Measurements from ENCODE around the gene KCTD21.
"Not testable (repeated sequence)": the region's sequence is repeated elsewhere in the genome, so short reads cannot be mapped to it uniquely, and the experiment has no call there.

The KCTD21 gene

DNA sequence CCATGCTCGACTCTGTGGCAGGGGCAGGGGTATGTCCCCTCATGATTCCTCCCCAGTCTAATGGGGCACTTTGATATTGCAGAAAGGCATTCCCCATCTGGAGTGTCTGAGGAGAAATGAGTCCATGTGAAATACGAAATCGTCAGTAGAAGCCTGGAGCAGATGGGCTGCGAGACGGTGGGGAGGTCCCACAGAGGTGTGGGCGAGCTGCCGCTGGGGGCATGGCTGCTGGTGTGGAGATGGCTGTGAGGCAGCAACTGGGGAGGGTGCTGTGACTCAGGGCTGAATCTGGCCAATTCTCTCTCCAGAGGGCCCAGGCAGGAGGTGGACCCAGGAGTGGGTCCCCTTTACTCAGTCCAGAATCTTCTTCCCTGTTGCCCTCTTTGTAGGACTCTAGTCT, 11.2 kb downstream of the KCTD21 start:
- Histone ChIP-seq H3K4me1 (ENCODE audit: insufficient read depth, poor library complexity, severe bottlenecking) (peaks cover 13% of the 10 kb centered on the region), H3K36me3 (ENCODE audit: low read depth) (0 out of 2 replicates have a peak, but pooled peaks cover 2% of the 10 kb centered on the region), H3K27ac (ENCODE audit: poor library complexity, severe bottlenecking) (no peak overlapping the region), H3K9me3 (ENCODE audit: severe bottlenecking) (no peaks in the 10 kb centered on the region), H3K27me3 (ENCODE audit: insufficient read depth, poor library complexity, severe bottlenecking) (no peaks in the 10 kb centered on the region), H3K4me3 (ENCODE audit: severe bottlenecking) (no peak overlapping the region)
- DNase-seq (ENCODE audit: low spot score) (peak; percentile 42), ATAC-seq (ENCODE audit: low read depth) (no peak)
- TF ChIP-seq, protein P1, sequence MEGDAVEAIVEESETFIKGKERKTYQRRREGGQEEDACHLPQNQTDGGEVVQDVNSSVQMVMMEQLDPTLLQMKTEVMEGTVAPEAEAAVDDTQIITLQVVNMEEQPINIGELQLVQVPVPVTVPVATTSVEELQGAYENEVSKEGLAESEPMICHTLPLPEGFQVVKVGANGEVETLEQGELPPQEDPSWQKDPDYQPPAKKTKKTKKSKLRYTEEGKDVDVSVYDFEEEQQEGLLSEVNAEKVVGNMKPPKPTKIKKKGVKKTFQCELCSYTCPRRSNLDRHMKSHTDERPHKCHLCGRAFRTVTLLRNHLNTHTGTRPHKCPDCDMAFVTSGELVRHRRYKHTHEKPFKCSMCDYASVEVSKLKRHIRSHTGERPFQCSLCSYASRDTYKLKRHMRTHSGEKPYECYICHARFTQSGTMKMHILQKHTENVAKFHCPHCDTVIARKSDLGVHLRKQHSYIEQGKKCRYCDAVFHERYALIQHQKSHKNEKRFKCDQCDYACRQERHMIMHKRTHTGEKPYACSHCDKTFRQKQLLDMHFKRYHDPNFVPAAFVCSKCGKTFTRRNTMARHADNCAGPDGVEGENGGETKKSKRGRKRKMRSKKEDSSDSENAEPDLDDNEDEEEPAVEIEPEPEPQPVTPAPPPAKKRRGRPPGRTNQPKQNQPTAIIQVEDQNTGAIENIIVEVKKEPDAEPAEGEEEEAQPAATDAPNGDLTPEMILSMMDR (IDR thresholded peaks at IDR 0.05; ENCODE audit: poor library complexity, severe bottlenecking) = no peak

DNA sequence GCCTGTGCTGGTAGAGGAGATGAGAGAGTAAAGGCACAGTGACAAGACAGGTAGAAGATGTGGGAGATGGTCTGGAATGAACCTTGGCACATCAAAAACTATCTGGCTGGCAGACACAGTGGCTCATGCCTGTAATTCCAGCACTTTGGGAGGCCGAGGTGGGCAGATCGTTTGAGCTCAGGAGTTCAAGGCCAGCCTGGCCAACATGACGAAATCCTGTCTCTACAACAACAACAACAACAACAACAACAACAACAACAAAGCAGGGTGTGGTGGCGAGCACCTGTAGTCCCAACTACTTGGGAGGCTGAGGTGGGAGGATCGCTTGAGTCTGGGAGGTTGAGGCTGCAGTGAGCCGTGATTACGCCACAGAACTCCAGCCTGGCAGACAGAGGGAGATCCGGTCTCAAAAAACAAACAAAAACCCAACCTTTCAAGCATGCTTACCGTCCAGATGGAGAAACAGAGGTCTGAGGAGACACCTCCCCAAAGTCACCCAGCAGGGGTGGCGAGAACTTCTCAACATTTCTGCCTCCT, 11.8 kb downstream of the KCTD21 start:
- peaks cover 13% of the 10 kb centered on the region for H3K4me1 ChIP-seq (ENCODE audit: insufficient read depth, poor library complexity, severe bottlenecking)
- DNase-seq (ENCODE audit: low spot score) (peak; percentile 14), ATAC-seq (ENCODE audit: low read depth) (no peak)
- no peaks in the 10 kb centered on the region for H3K27me3 ChIP-seq (ENCODE audit: insufficient read depth, poor library complexity, severe bottlenecking)
- H3K27ac ChIP-seq (ENCODE audit: poor library complexity, severe bottlenecking) = no peak overlapping the region
- TF ChIP-seq, protein P1 (IDR thresholded peaks at IDR 0.05; ENCODE audit: poor library complexity, severe bottlenecking) = no peak
- no peak overlapping the region for H3K4me3 ChIP-seq (ENCODE audit: severe bottlenecking)
- H3K9me3 ChIP-seq (ENCODE audit: severe bottlenecking) = no peaks in the 10 kb centered on the region
- no peaks in the 10 kb centered on the region for H3K36me3 ChIP-seq (ENCODE audit: low read depth)

DNA sequence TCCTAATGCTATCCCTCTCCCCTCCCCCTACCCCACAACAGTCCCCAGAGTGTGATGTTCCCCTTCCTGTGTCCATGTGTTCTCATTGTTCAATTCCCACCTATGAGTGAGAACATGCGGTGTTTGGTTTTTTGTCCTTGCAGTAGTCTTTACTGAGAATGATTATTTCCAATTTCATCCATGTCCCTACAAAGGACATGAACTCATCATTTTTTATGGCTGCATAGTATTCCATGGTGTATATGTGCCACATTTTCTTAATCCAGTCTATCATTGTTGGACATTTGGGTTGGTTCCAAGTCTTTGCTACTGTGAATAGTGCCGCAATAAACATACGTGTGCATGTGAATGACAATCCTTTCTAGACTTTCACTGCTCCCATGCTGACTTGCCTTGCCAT, 12.6 kb downstream of the KCTD21 start:
- not testable (repeated sequence) for H3K27ac ChIP-seq (ENCODE audit: poor library complexity, severe bottlenecking); H3K27me3 ChIP-seq (ENCODE audit: insufficient read depth, poor library complexity, severe bottlenecking); ATAC-seq (ENCODE audit: low read depth); H3K9me3 ChIP-seq (ENCODE audit: severe bottlenecking); H3K4me1 ChIP-seq (ENCODE audit: insufficient read depth, poor library complexity, severe bottlenecking); DNase-seq (ENCODE audit: low spot score); H3K36me3 ChIP-seq (ENCODE audit: low read depth); H3K4me3 ChIP-seq (ENCODE audit: severe bottlenecking)

DNA sequence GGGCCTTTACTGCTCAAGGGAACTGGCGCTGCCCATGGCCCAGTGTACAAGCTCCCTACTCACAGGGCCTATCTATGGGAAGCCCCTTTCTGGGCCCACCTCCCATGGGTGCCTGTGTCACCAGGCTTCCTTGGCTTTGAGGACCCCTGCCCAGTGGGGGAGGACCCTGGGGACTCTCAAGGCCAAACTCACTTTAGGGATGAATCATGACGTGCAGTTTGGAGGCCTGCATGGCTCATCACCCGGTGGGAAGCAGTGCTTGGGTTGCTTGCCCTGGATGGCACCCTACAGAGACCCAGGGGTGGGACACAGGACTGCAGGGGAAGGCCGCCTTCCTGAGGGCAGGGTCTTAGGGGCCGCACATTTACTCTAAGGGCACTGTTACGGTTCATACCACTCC, 16.5 kb downstream of the KCTD21 start:
- H3K4me1 ChIP-seq (ENCODE audit: insufficient read depth, poor library complexity, severe bottlenecking) = no peaks in the 10 kb centered on the region
- no peaks in the 10 kb centered on the region for H3K9me3 ChIP-seq (ENCODE audit: severe bottlenecking)
- no peaks in the 10 kb centered on the region for H3K36me3 ChIP-seq (ENCODE audit: low read depth)
- H3K27me3 ChIP-seq (ENCODE audit: insufficient read depth, poor library complexity, severe bottlenecking) = no peaks in the 10 kb centered on the region
- no peak overlapping the region for H3K4me3 ChIP-seq (ENCODE audit: severe bottlenecking)
- H3K27ac ChIP-seq (ENCODE audit: poor library complexity, severe bottlenecking) = no peak overlapping the region
- no peak for ATAC-seq (ENCODE audit: low read depth)
- TF ChIP-seq, protein P1 (IDR thresholded peaks at IDR 0.05; ENCODE audit: poor library complexity, severe bottlenecking) = no peak
- peak; percentile 22 for DNase-seq (ENCODE audit: low spot score)

DNA sequence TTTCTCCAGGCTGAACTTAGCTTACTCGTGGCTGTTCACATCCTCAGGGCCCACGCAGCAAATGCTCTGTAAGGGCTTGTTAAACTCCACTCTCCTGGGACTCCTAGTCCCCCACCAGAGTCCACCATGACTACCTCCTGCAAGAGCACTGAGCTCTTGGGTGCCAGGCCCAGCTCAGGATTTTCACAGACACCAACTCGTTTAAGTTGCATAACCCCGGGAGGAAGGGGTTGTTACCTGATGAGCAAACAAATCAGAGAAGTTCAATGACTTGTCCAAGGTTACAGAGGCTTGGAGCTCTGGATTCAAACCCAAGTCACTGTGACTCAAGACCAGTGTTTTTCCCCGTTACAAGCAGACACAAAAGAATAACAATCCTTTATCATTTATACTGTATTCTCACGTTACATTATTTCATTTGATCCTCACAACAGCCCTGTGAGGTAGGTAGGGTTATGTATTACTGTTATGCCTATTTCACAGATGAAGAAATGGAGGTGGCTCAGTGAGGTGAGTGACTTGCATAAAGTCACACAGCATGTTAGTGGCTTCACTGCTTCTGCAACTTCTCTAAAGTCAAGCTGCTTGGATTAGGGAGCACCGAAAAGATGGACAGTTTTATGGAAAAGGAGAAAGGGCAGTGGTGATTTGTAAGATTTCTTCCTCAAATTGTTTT, 17.4 kb downstream of the KCTD21 start:
- Histone ChIP-seq H3K27me3 (ENCODE audit: insufficient read depth, poor library complexity, severe bottlenecking) (no peaks in the 10 kb centered on the region), H3K36me3 (ENCODE audit: low read depth) (no peaks in the 10 kb centered on the region), H3K4me3 (ENCODE audit: severe bottlenecking) (no peak overlapping the region), H3K4me1 (ENCODE audit: insufficient read depth, poor library complexity, severe bottlenecking) (no peaks in the 10 kb centered on the region), H3K27ac (ENCODE audit: poor library complexity, severe bottlenecking) (no peak overlapping the region), H3K9me3 (ENCODE audit: severe bottlenecking) (no peaks in the 10 kb centered on the region)
- ATAC-seq (ENCODE audit: low read depth) (no peak), DNase-seq (ENCODE audit: low spot score) (no peak)
- TF ChIP-seq, protein P1 (IDR thresholded peaks at IDR 0.05; ENCODE audit: poor library complexity, severe bottlenecking) = no peak

Data from RWPE2 (cell line).